NCI-H1436 treated with DMSO at 0.1 percent for 48 hours (cell line): ENCODE results near the gene HYCC2.
"Not testable (repeated sequence)": the region's sequence is repeated elsewhere in the genome, so short reads cannot be mapped to it uniquely, and the experiment has no call there.

ENCODE experiments used
- DNase-seq: peaks from one replicate; lab custom pipeline; 2025; lab: John Stamatoyannopoulos, UW

HYCC2 gene

DNA sequence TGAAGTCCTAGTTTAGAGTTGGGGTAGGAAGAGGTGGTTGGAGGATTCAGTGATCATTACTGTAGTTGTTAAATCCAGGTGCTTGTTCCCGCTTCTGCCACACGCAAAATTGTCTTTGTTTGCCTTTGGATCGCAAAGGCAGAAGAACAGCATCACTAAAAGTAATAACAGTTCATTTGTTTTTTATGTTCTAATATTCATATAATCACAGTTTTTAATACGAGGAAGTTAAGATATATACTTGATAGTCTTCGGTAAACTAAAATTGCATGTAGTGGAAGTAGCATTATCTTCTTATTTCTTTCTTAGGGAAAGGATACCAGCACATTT is 695 bp upstream of the HYCC2 start:
- DNase-seq: no peak

DNA sequence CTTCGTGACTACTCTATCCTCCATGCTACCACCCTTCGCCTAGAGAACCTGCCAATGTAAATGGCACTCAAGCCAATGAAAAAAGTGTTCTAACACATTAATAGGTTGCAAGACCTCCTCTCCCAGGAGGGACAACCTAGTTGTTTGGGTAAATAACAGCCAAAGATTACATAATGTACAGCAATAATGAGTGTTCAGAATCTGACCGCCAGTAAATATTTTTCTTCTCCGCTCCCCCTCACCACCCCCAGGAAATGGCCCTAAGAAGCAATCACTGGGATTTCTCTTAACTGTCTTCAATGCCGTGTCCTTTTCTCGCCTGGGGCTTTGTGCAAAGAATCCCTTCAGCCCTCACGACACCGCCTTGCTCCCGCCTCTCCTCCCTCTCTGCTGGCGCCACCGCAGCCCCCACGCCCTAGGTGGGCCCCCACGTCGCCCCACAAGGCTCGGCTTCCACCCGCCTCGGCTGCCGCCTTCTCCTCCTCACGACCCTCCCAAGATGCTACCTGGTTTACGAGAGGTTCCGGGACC is 458 bp downstream of the HYCC2 start:
- DNase-seq: no peak

DNA sequence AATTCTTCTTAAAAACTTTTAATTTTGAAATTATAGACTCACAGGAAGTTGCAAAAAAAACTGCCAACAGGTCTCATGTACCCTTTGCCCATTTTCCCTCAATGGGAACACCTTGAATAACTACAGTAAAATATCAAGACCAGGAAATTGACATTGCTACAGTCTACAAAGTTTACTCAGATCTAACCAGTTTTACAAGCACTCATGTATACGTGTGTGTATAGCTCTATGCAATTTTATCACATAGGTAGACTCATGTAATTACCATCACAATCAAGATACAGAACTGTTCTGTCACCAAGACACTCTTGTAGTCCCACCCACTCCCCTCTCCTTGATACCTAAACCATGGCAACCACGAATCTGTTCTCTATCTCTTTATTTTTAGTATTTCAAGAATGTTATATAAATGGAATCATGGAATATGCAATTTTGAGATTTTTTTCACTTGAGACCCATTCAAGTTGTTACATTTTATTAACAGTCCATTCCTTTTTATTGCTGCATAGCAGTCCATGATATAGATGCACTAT is 6.6 kb downstream of the HYCC2 start:
- no peak for DNase-seq

DNA sequence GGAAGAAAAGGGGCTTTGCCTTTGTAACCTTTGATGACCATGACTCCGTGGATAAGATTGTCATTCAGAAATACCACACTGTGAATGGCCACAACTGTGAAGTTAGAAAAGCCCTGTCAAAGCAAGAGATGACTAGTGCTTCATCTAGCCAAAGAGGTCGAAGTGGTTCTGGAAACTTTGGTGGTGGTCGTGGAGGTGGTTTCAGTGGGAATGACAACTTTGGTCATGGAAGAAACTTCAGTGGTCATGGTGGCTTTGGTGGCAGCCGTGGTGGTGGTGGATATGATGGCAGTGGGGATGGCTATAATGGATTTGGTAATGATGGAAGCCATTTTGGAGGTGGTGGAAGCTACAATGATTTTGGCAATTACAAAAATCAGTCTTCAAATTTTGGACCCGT is 8.0 kb downstream of the HYCC2 start:
- not testable (repeated sequence) for DNase-seq

DNA sequence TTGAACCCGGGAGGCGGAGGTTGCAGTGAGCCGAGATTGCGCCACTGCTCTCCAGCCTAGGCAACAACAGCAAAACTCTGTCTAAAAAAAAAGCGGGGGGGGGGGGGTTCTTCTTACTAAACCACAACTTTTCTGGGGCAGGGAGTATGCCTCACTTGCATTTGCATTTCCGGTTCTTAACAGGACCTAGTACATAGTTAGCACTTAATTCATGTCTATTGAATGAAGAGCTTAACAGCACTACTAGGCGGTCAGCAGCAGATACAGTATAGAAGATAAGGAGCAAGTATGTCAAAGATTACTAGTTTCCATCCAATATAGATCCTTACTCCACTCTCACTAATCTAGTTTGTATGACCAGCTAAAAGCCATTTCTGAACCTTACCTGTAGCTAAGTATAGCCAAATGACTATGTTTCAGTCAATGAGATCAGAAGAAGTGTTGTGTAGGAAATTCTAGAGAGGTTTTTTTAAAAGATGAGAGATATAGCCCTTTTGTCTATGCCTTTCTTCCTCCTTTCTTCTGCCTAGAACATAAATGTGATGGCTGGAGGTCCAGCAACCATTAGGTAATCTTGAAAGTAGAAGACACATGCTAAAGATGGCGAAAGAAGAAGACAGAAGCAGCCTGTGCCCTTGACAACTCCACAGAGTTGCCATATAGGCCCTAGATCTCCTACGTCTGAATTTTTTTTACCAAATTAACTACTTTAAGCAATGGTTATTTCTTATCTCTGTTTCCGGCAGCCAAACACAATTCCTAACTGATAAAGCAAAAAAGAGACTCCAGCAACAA is 11.3 kb downstream of the HYCC2 start:
- no peak for DNase-seq

DNA sequence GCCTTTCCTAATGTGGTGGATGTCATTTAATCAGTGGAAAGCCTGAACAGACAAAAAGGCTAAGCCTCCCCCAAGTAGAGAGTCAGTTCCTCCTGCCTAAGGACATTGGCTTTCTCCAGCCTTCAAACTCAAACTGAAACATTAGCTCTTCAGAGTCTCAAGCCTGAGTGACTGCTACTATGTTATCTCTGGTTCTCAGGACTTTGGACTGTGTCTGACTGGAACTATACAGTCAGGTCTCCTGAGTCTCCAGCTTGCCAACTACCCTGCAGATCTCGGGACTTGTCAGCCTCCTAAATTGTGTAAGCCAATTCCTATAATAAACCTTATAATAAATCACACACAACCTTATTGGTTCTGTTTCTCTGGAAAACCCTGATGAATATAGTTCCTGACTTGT is 12.6 kb downstream of the HYCC2 start:
- DNase-seq: no peak

DNA sequence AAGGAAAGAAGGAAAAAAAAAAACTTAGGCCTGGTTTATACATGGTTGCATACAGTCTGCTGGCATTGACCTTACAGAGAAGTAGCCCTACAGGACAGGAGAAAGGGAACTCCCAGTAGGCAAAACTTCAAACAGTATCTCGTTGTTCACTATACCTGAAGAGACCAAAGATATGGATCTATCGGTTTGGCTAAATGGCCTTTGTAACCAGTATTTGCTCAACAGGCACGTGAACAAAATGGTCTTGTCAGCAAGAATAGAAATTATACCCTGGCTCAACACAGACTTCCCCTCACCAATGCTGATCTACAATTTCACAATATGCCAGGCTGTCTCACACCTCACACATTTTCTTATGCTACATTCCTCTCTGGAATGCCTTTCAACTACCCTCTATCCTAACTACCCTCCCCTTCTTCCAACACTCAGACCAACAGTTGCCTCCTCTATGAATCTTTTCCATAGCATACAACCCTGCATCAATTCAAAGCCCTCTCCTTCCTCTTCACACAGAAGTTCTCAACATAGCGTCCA is 13.7 kb downstream of the HYCC2 start:
- DNase-seq: no peak

DNA sequence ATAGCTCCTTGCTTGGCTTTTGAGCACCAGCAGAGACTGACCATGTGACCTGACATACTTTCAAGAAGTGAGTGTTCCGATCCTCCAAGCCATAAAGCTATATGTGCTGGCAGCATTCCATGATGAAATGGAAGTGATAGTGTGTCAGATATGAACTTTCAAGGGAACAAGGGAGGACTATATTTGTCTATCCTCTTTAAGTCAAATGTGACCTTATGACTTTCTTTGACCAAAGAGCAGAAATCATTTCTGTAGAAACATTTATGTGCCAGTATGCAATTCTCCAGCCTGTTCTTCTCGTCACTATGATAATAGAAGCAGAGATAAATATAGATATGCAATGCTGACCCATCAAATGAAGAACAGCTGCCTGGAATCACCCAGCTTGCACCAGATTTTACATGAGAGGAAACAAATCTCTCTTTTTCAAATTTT is 14.4 kb downstream of the HYCC2 start:
- DNase-seq: no peak

DNA sequence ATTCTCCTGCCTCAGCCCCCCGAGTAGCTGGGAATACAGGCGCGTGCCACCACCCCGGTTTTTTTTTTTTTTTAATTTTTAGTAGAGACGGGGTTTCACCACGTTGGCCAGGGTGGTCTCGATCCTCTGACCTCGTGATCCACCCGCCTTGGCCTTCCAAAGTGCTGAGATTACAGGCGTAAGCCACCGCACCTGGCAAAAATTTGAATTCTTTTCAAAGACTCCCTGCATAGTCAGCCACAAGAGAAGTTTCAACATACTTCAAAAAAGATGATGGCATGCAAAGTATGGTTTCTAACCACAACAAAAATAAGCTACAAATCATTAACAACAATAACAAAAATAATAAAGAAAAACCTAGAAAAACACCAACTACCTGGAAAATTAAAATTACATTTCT is 22.0 kb downstream of the HYCC2 start:
- DNase-seq: no peak

DNA sequence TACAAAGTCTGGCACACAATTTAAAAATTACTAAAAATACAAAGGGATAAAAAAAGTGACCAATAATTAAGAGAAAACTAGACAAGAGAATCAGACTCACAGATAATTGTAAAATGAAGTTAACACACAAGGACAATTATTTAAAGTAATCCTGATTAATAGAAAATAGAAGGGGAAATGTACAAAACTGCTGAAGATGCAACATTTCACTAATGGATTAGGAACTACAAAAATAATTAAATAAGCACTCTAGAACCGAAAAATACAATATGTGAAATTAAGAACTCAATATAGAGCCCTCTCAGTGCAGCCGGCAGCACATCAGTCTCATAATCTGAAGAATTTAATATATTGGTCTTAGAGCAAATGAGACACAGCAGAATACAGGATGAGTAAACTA is 24.6 kb downstream of the HYCC2 start:
- no peak for DNase-seq

DNA sequence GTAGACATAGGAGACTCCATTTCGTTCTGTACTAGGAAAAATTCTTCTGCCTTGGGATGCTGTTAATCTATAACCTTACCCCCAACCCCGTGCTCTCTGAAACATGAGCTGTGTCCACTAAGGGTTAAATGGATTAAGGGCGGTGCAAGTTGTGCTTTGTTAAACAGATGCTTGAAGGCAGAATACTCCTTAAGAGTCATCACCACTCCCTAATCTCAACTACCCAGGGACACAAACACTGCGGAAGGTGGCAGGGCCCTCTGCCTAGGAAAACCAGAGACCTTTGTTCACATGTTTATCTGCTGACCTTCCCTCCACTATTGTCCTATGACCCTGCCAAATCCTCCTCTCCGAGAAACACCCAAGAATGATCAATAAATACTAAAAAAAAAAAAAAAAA is 28.4 kb downstream of the HYCC2 start:
- DNase-seq: not testable (repeated sequence)

DNA sequence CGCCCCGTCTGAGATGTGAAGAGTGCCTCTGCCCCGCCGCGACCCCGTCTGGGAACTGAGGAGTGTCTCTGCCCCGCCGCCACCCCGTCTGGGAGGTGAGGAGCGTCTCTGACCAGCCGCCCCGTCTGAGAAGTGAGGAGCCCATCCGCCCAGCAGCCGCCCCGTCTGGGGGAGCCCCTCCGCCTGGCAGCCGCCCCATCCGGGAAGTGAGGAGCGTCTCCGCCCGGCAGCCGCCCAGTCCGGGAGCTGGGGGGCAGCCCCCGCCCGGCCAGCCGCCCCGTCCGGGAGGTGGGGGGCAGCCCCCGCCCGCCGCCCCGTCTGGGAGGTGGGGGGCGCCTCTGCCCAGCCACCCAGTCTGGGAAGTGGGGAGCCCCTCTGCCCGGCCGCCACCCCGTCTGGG is 29.0 kb downstream of the HYCC2 start:
- DNase-seq: not testable (repeated sequence)

DNA sequence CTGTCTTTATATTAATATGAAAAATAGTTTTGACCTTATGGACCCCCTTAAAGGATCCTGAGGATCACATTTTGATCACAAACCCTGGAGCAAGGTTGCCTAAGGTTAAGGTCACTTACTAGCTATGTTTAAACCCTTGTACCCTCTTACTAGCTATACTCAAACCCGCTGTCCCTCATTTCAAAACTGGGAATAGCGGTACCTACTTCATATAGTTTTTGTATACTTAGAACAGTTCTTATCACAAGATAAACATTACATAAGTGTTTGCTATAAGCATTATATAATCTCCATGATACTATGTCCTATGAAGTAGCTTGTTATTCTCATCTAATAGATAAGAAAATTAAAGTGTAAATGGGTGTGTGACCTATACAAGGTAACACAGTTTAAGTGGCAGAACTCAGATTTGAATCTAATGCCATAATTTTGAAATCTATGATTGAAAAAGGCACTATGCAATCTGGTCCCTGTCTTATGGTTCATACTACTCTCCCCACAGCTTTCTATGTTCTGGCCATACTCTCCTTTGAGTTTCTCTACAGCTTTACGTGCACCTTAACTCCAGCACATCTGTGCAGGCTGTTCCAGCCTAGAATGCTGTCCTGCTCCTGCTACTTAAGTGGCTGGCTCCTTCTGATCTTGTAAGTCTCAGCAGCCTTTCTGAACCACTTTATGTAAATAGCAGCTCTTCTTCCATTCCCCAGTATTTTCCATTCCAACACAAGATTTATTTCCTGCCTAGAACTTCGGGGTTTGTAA is 30.4 kb downstream of the HYCC2 start:
- no peak for DNase-seq

DNA sequence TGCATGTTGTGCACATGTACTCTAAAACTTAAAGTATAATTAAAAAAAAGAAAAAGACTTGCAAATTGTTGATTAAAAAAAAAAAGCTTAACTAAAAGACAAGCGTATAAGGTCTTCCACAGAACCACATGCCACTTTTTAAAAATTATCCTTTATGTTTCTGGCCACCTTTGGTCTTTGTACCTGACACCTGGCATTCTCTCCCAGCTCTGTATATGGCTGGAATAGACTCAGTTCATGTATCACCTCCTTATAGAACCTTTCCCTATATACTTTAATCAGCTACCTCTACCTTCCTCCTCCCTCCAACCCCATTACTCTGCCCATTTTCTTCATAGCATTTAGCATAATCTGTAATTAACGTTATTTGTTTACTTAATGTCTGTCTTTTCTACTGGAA is 32.6 kb downstream of the HYCC2 start:
- DNase-seq: no peak

DNA sequence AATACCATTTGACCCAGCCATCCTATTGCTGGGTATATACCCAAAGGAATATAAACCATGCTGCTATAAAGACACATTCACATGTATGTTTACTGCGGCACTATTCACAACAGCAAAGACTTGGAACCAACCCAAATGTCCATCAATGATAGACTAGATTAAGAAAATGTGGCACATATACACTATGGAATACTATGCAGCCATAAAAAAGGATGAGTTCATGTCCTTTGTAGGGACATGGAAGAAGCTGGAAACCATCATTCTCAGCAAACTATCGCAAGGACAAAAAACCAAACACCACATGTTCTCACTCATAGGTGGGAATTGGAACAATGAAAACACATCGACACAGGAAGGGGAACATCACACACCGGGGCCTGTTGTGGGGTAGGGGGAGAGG is 33.1 kb downstream of the HYCC2 start:
- DNase-seq: not testable (repeated sequence)

DNA sequence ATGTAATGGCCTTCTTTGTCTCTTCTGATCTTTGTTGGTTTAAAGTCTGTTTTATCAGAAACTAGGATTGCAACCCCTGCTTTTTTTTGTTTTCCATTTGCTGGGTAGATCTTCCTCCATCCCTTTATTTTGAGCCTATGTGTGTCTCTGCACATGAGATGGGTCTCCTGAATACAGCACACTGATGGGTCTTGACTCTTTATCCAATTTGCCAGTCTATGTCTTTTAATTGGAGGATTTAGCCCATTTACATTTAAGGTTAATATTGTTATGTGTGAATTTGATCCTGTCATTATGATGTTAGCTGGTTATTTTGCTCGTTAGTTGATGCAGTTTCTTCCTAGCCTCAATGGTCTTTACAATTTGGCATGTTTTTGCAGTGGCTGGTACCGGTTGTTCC is 37.1 kb downstream of the HYCC2 start:
- DNase-seq: not testable (repeated sequence)

DNA sequence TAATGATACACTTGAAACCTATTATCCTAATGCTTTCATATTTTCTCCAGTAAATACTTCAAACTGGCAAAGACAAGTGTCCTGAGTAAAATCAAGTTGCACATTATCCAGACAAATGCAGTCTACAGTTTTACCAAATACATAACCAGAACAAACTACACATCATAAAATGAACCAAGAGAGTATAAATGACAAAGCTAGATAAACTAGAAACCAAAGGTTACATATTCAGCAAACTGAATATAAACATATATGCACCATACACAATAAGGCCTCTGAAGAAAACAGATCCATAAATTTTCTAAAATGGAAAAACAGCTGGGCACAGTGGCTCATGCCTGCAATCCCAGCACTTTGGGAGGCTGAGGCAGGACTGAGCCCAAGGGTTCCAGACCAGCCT is 47.0 kb downstream of the HYCC2 start:
- no peak for DNase-seq

DNA sequence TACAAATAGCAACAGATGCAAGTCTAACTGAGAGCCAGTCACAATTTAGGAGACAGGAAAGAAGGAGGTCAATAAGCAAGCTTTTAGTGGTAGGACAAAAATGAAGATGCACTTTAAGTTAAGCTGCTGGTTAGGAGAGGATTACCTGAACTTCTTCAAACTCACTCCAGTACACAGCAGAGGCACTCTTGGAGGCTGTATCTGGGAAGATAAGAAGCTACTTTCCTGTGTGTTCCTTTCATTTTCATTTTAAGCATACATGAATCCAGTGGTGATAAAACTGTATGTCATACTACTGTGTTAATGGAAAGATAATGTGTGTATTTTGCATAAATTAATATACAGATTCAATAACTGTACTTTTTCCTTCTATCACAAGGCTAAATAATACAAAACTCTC is 49.6 kb downstream of the HYCC2 start:
- no peak for DNase-seq
